ENCODE measurements around the gene PROB1. TPM values are rescaled to one million over a fixed set of nuclear protein-coding genes. Genes with fewer than 3 reads are reported as not detected.
"Not testable (repeated sequence)": the region's sequence is repeated elsewhere in the genome, so short reads cannot be mapped to it uniquely, and the experiment has no call there.

PROB1 gene, protein sequence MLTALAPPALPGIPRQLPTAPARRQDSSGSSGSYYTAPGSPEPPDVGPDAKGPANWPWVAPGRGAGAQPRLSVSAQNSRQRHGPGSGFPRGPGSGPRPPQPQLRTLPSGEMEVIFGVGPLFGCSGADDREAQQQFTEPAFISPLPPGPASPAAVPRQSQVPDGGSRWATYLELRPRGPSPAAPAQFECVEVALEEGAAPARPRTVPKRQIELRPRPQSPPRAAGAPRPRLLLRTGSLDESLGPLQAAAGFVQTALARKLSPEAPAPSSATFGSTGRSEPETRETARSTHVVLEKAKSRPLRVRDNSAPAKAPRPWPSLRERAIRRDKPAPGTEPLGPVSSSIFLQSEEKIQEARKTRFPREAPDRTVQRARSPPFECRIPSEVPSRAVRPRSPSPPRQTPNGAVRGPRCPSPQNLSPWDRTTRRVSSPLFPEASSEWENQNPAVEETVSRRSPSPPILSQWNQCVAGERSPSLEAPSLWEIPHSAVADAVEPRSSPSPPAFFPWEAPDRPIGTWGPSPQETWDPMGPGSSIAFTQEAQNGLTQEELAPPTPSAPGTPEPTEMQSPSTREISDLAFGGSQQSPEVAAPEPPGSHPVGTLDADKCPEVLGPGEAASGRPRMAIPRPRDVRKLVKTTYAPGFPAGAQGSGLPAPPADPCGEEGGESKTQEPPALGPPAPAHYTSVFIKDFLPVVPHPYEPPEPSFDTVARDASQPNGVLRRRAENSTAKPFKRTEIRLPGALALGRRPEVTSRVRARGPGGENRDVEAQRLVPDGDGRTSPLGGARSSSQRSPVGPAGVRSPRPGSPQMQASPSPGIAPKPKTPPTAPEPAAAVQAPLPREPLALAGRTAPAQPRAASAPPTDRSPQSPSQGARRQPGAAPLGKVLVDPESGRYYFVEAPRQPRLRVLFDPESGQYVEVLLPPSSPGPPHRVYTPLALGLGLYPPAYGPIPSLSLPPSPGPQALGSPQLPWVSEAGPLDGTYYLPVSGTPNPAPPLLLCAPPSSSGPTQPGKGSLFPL
- 0.99 and 1.8 TPM in 2 replicates for total RNA-seq (ENCODE audit: low replicate concordance)

GRCh38 chr5:139394654-139395566 is at the start of gene PROB1:
TSS of gene PROB1 (minus strand) at chr5:139395104. CDS start at chr5:139395081, 23 bp downstream.
- H3K4me3 ChIP-seq (ENCODE audit: low read depth, low read length): peak within 1 kb of the TSS; percentile 33
- TF ChIP-seq, protein P1, sequence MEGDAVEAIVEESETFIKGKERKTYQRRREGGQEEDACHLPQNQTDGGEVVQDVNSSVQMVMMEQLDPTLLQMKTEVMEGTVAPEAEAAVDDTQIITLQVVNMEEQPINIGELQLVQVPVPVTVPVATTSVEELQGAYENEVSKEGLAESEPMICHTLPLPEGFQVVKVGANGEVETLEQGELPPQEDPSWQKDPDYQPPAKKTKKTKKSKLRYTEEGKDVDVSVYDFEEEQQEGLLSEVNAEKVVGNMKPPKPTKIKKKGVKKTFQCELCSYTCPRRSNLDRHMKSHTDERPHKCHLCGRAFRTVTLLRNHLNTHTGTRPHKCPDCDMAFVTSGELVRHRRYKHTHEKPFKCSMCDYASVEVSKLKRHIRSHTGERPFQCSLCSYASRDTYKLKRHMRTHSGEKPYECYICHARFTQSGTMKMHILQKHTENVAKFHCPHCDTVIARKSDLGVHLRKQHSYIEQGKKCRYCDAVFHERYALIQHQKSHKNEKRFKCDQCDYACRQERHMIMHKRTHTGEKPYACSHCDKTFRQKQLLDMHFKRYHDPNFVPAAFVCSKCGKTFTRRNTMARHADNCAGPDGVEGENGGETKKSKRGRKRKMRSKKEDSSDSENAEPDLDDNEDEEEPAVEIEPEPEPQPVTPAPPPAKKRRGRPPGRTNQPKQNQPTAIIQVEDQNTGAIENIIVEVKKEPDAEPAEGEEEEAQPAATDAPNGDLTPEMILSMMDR (IDR thresholded peaks at IDR 0.05; ENCODE audit: insufficient read depth, low read length): no peak
- no peak for DNase-seq (ENCODE audit: low read depth)

DNA sequence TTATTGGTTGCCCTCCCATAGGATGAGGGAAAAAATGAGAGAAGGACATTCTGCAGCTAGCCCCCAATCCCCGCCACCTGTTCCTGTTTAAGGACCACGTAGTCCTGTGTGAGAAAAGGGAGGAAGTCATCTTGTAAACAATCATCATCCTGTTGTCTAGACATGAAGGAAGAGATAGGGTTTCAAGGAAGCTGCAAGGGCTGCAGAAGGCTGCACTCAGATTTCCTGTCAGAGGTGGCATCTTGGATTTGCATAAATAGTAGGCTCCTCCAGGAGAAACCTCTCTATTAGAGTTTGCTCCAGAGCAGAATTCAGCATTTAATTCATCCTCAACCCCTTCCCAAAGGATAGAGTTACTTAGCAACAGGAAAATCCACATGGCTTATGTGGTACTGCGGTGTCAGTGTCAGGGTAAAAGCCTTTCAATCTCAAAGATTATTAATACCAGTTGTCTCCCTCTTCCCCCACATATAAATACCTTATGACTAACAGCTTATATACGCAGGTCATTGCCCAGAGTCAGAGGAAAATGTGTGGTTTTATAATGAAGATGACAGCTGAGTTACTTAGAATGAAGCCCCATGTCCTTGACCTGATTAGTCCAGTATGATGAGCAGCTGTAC is 49.0 kb upstream of the PROB1 start:
- DNase-seq (ENCODE audit: low read depth): peak; percentile 66
- H3K4me3 ChIP-seq (ENCODE audit: low read depth, low read length): no peak overlapping the region
- TF ChIP-seq, protein P1 (IDR thresholded peaks at IDR 0.05; ENCODE audit: insufficient read depth, low read length): no peak

DNA sequence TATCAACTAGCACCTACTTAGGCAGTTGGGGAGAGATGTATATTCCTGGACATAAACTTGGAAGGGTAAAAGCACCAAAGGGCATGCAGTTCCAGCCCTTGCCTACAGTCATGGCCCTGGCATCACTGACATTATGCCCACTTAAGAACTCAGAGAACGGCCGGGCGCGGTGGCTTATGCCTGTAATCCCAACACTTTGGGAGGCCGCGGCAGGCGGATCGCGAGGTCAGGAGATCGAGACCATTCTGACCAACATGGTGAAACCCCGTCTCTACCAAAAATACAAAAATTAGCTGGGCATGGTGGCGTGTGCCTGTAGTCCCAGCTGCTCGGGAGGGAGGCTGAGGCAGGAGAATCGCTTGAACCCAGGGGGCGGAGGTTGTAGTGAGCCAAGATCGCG is 45.5 kb upstream of the PROB1 start:
- DNase-seq (ENCODE audit: low read depth); H3K4me3 ChIP-seq (ENCODE audit: low read depth, low read length): not testable (repeated sequence)

DNA sequence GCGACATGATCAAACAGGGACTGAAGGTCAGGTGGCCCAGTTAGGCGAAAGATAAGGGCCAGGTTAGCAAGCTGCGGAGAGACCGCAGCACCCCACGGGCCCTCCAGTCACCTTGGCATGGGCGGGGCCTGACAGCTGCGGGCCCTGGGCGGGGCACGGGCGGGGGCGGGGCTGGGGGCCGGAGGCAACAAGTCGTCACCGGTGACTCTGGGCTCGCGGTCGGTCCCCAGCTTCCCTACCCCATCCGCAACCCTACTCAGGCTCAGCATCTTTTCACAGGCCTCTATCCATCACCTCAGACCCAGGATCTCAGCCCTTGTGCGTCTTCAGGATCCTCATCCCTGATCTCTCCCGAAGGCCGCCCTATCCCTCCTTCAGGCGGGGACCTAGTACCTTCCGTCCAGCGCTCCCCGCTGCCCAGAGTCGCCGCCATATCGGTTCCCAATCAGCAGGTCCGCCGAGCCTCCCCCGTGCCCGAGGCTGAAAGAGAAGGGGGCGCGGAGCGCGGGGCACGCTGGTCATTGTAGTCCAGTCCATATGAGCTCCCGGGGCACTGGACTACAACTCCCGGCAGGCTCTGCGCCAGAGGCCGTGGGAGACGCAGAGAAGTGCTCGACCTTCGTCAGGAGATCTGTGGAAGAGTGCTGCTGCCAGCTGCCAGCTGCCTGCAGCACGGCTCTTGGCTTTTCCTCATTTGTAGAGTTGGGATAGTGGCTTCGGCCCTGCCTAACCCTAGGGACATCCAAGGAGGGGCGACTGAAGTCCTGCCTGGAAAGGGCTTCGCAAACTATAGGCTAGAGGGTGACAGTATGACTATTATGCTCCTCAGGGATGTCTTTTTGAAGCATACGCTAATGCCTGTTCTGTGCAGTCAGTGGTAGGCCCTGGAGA is 44.4 kb upstream of the PROB1 start, which contains the start of gene DNAJC18:
TSS of gene DNAJC18 (minus strand) at position 513 of the 891 bp plus-strand sequence. CDS start at position 433, 80 bp downstream.
- peak; percentile 90 for DNase-seq (ENCODE audit: low read depth)
- H3K4me3 ChIP-seq (ENCODE audit: low read depth, low read length): peak within 1 kb of the TSS; percentile 97
- TF ChIP-seq, protein P1 (IDR thresholded peaks at IDR 0.05; ENCODE audit: insufficient read depth, low read length): no peak

- DNase-seq (ENCODE audit: low read depth): no peak
- peak overlapping the region; percentile 97 for H3K4me3 ChIP-seq (ENCODE audit: low read depth, low read length)
- TF ChIP-seq, protein P1 (IDR thresholded peaks at IDR 0.05; ENCODE audit: insufficient read depth, low read length): no peak
Observed at GRCh38 chr5:139438707-139439012, 43.8 kb upstream of the PROB1 start.

- no peak overlapping the region for H3K4me3 ChIP-seq (ENCODE audit: low read depth, low read length)
- TF ChIP-seq, protein P1 (IDR thresholded peaks at IDR 0.05; ENCODE audit: insufficient read depth, low read length): no peak
- DNase-seq (ENCODE audit: low read depth): no peak
Observed at GRCh38 chr5:139435676-139436075, 40.8 kb upstream of the PROB1 start.

All from fibroblast of the aortic adventitia (primary cell).